ENCODE results near the gene MALSU1. TPM values are rescaled to one million over a fixed set of nuclear protein-coding genes. Genes with fewer than 3 reads are reported as not detected.

The MALSU1 gene
- total RNA-seq, 4 donors from 2014 or later, result 35.7 to 80.2 (median 41.7) TPM

GRCh38 chr7:23356168-23356567 is 57.0 kb downstream of the MALSU1 start:
- H3K27me3 ChIP-seq, result peaks cover 2% of the 10 kb centered on the region
- no peak for DNase-seq (ENCODE audit: low spot score in 2 of 2)

GRCh38 chr7:23356726-23357125 is 57.6 kb downstream of the MALSU1 start:
- WGBS, result 58% methylated on average over 3 of the region's 3 CpGs
- H3K9me3 ChIP-seq, result no peaks in the 10 kb centered on the region
- TF ChIP-seq, protein P1, sequence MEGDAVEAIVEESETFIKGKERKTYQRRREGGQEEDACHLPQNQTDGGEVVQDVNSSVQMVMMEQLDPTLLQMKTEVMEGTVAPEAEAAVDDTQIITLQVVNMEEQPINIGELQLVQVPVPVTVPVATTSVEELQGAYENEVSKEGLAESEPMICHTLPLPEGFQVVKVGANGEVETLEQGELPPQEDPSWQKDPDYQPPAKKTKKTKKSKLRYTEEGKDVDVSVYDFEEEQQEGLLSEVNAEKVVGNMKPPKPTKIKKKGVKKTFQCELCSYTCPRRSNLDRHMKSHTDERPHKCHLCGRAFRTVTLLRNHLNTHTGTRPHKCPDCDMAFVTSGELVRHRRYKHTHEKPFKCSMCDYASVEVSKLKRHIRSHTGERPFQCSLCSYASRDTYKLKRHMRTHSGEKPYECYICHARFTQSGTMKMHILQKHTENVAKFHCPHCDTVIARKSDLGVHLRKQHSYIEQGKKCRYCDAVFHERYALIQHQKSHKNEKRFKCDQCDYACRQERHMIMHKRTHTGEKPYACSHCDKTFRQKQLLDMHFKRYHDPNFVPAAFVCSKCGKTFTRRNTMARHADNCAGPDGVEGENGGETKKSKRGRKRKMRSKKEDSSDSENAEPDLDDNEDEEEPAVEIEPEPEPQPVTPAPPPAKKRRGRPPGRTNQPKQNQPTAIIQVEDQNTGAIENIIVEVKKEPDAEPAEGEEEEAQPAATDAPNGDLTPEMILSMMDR (IDR thresholded peaks at IDR 0.05), result no peak
- no peak for TF ChIP-seq POLR2A (IDR thresholded peaks at IDR 0.05)
- no peak for TF ChIP-seq EP300 (IDR thresholded peaks at IDR 0.05)
- no peak for TF ChIP-seq POLR2AphosphoS5 (IDR thresholded peaks at IDR 0.05)
- DNase-seq (ENCODE audit: low spot score in 2 of 2), result no peak
- H3K36me3 ChIP-seq, result no peaks in the 10 kb centered on the region
- H3K27me3 ChIP-seq, result no peaks in the 10 kb centered on the region
- no peaks in the 10 kb centered on the region for H3K4me1 ChIP-seq
- H3K27ac ChIP-seq, result no peak overlapping the region
- H3K4me3 ChIP-seq, result no peak overlapping the region

More at GRCh38 chr7:23356168-23356567, 57.0 kb downstream of the MALSU1 start:
- Histone ChIP-seq H3K27ac (no peak overlapping the region), H3K4me3 (no peak overlapping the region), H3K4me1 (no peaks in the 10 kb centered on the region), H3K36me3 (no peaks in the 10 kb centered on the region), H3K9me3 (no peaks in the 10 kb centered on the region)
- 86% methylated on average over 3 of the region's 3 CpGs for WGBS
- TF ChIP-seq, protein P1 (IDR thresholded peaks at IDR 0.05), result no peak
- TF ChIP-seq POLR2A (IDR thresholded peaks at IDR 0.05), result no peak
- TF ChIP-seq EP300 (IDR thresholded peaks at IDR 0.05), result no peak
- TF ChIP-seq POLR2AphosphoS5 (IDR thresholded peaks at IDR 0.05), result no peak

DNA sequence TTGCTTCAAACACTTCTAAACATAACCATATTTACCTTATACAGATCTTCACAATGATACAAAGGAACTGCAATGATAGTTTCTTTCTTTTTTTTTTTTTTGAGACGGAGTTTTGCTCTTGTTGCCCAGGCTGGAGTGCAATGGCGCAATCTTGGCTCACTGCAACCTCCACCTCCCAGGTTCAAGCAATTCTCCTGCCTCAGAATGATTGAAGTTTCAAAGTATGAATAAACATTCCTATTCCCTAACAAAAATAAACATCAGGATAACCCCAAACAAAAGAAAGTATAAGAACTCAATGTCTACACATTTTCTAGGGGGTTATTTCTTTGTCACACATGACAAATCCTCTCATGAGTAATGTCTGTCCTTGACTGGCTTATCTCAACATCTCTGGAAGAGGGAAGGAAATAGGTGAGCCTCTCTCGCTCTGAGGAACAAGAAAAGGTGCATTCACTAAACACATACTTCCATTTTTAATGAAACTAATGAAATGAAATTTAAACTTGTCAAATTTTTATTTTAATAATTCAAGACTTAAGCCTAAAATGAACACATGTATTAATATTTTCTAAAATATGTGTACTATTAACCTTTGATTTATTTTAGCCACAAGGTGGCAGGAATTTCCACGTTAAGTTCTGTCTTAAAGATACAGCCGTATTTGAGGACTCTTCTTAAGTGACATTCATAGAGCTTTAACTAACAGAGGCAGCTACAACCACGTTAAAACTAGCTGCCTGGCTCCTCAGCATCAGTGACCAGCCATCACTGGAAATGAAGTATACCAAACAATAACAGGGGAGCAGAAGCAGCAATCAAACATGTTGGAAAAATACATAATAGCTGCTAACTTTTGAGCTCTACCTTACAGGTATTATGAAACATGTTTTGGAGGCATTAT is 58.3 kb downstream of the MALSU1 start:
- no peaks in the 10 kb centered on the region for H3K27me3 ChIP-seq
- H3K4me1 ChIP-seq, result no peaks in the 10 kb centered on the region
- WGBS, result 25% methylated on average over 6 of the region's 6 CpGs
- H3K9me3 ChIP-seq, result no peaks in the 10 kb centered on the region
- no peak for DNase-seq (ENCODE audit: low spot score in 2 of 2)
- no peak overlapping the region for H3K4me3 ChIP-seq
- no peaks in the 10 kb centered on the region for H3K36me3 ChIP-seq
- H3K27ac ChIP-seq, result no peak overlapping the region
- TF ChIP-seq, protein P1 (IDR thresholded peaks at IDR 0.05), result no peak
- TF ChIP-seq POLR2AphosphoS5 (IDR thresholded peaks at IDR 0.05) (no peak), POLR2A (IDR thresholded peaks at IDR 0.05) (no peak), EP300 (IDR thresholded peaks at IDR 0.05) (no peak)

GRCh38 chr7:23358152-23358674 is 59.1 kb downstream of the MALSU1 start:
- Histone ChIP-seq H3K4me1 (no peaks in the 10 kb centered on the region), H3K36me3 (no peaks in the 10 kb centered on the region), H3K9me3 (no peaks in the 10 kb centered on the region), H3K27me3 (no peaks in the 10 kb centered on the region), H3K4me3 (no peak overlapping the region), H3K27ac (no peak overlapping the region)
- 91% methylated on average over 2 of the region's 2 CpGs for WGBS
- no peak for TF ChIP-seq EP300 (IDR thresholded peaks at IDR 0.05)
- no peak for TF ChIP-seq POLR2AphosphoS5 (IDR thresholded peaks at IDR 0.05)
- no peak for TF ChIP-seq POLR2A (IDR thresholded peaks at IDR 0.05)
- TF ChIP-seq, protein P1 (IDR thresholded peaks at IDR 0.05), result no peak
- DNase-seq (ENCODE audit: low spot score in 2 of 2), result no peak

Other genes with a start within 250 kb of the MALSU1 start
- gene KLHL7, start 193.6 kb upstream of the MALSU1 start, total RNA-seq, result 10 to 100 TPM; 18.5 to 27.2 (median 26.8) TPM
- gene NUP42, start 117.3 kb upstream of the MALSU1 start, total RNA-seq, result 10 to 100 TPM; 34.4 to 46.6 (median 38.0) TPM
- 100 to 1,000 TPM; 276 to 553 (median 491) TPM for gene GPNMB, start 52.6 kb upstream of the MALSU1 start, total RNA-seq
- 1 to 10 TPM in 1 of 4 donors, under 1 TPM in 1, not detected in 2; 0.47 to 1.9 TPM for gene IGF2BP3, start 171.2 kb downstream of the MALSU1 start, total RNA-seq
- gene TRA2A, start 232.6 kb downstream of the MALSU1 start, total RNA-seq, result 100 to 1,000 TPM in 1 of 4 donors, 10 to 100 TPM in 3; 36.3 to 119 (median 45.2) TPM